HepG2 (cell line): ENCODE data around the gene MCFD2. TPM values are rescaled to one million over a fixed set of nuclear protein-coding genes. Genes with fewer than 3 reads are reported as not detected.
A peak's percentile ranks its signal among the peaks of the same experiment; 100 is the strongest.

Source experiments
- CBX5 ChIP-seq: sonication (generic); formaldehyde crosslinking; IDR thresholded peaks from 2 replicates; pipeline ENCODE4 v1.4.0; 2020; ENCODE audit warnings: missing genetic modification reagents, borderline replicate concordance
- DRAP1 ChIP-seq: IDR thresholded peaks from 2 replicates; pipeline ENCODE4 v1.6.1; 2016; ENCODE audit warnings: missing genetic modification reagents, missing compliant biosample characterization
- EED ChIP-seq: sonication (generic); formaldehyde crosslinking; IDR thresholded peaks from 2 replicates; pipeline ENCODE4 v1.5.0; 2020; ENCODE audit warnings: mild to moderate bottlenecking, missing genetic modification reagents
- ELK4 ChIP-seq: sonication (generic); formaldehyde crosslinking; IDR thresholded peaks from 2 replicates; pipeline ENCODE4 v1.9.0; 2021; ENCODE audit warnings: missing genetic modification reagents, borderline replicate concordance
- EZH2 ChIP-seq: conservative IDR thresholded peaks from 2 replicates; pipeline ENCODE4 v1.6.1; 2012; ENCODE audit warnings: mild to moderate bottlenecking, low read depth, low read length, moderate library complexity
- FIP1L1 ChIP-seq: fragments of 200-400 bp; formaldehyde crosslinking; IDR thresholded peaks from 2 replicates; pipeline ENCODE4 v1.6.1; 2018; ENCODE audit warnings: low read depth, mild to moderate bottlenecking, low read length, moderate library complexity, borderline replicate concordance; ENCODE audit not compliant: insufficient read depth
- FOXM1 ChIP-seq: sonication (generic); formaldehyde crosslinking; IDR thresholded peaks from 2 replicates; pipeline ENCODE4 v1.5.0; 2020; ENCODE audit warnings: missing genetic modification reagents
- IRF1 ChIP-seq: sonication (generic); formaldehyde crosslinking; IDR thresholded peaks from 2 replicates; pipeline ENCODE4 v1.4.0; 2020; ENCODE audit warnings: low read depth, mild to moderate bottlenecking, missing genetic modification reagents
- JUND ChIP-seq: sonication (generic); formaldehyde crosslinking; IDR thresholded peaks from 2 replicates; pipeline ENCODE4 v1.8.0; 2022; ENCODE audit warnings: mild to moderate bottlenecking, missing genetic modification reagents
- MAFK ChIP-seq, 2 experiments: IDR thresholded peaks in 1 of 2; conservative IDR thresholded peaks in 1 of 2; 2 replicates each; pipeline ENCODE4 v1.6.1; 2011; ENCODE audit warnings: improper control_type of control experiment in 2 of 2, low read length in 2 of 2
- PCBP2 ChIP-seq: fragments of 200-400 bp; formaldehyde crosslinking; optimal IDR thresholded peaks from 2 replicates; pipeline ENCODE3; 2018; ENCODE audit warnings: low read length, low read depth; ENCODE audit not compliant: poor library complexity, severe bottlenecking
- PRDM4 ChIP-seq: sonication (generic); formaldehyde crosslinking; IDR thresholded peaks from 2 replicates; pipeline ENCODE4 v1.9.0; 2021; ENCODE audit warnings: missing genetic modification reagents, borderline replicate concordance
- RFX1 ChIP-seq: fragments of 450-650 bp; IDR thresholded peaks from 2 replicates; pipeline ENCODE4 v1.6.1; 2017
- SNRNP70 ChIP-seq: fragments of 200-400 bp; formaldehyde crosslinking; IDR thresholded peaks from 2 replicates; pipeline ENCODE4 v1.6.1; 2017; ENCODE audit warnings: mild to moderate bottlenecking, low read depth, low read length, moderate library complexity
- TGIF2 ChIP-seq: IDR thresholded peaks from 2 replicates; pipeline ENCODE4 v1.6.1; 2016; ENCODE audit warnings: control low read depth, missing compliant biosample characterization
- THYN1 ChIP-seq: sonication (generic); formaldehyde crosslinking; IDR thresholded peaks from 2 replicates; pipeline ENCODE4 v1.8.1; 2023; ENCODE audit warnings: low read depth, mild to moderate bottlenecking, moderate library complexity, missing genetic modification reagents, borderline replicate concordance
- ZKSCAN1 ChIP-seq: fragments of 150-350 bp; IDR thresholded peaks from 2 replicates; pipeline ENCODE4 v1.6.1; 2014; ENCODE audit warnings: low read length
- ZNF136 ChIP-seq: sonication (generic); formaldehyde crosslinking; IDR thresholded peaks from 2 replicates; pipeline ENCODE4 v1.8.1; 2022; ENCODE audit warnings: low read depth, mild to moderate bottlenecking, moderate library complexity, missing genetic modification reagents
- ZNF143 ChIP-seq: sonication (generic); formaldehyde crosslinking; IDR thresholded peaks from 2 replicates; pipeline ENCODE4 v1.4.0; 2020; ENCODE audit warnings: missing genetic modification reagents
- ZNF20 ChIP-seq: sonication (generic); formaldehyde crosslinking; IDR thresholded peaks from 2 replicates; pipeline ENCODE4 v1.4.0; 2020; ENCODE audit warnings: mild to moderate bottlenecking, moderate library complexity, missing genetic modification reagents
- ZNF232 ChIP-seq: sonication (generic); formaldehyde crosslinking; IDR thresholded peaks from 2 replicates; pipeline ENCODE4 v1.4.0; 2020; ENCODE audit warnings: missing genetic modification reagents, borderline replicate concordance
- ZNF274 ChIP-seq: sonication (generic); formaldehyde crosslinking; IDR thresholded peaks from 2 replicates; pipeline ENCODE4 v1.5.1; 2020; ENCODE audit warnings: mild to moderate bottlenecking, missing genetic modification reagents
- ZNF441 ChIP-seq: sonication (generic); formaldehyde crosslinking; IDR thresholded peaks from 2 replicates; pipeline ENCODE4 v1.7.0; 2021; ENCODE audit warnings: missing genetic modification reagents, borderline replicate concordance
- ZNF451 ChIP-seq: sonication (generic); formaldehyde crosslinking; IDR thresholded peaks from 2 replicates; pipeline ENCODE4 v1.5.0; 2020; ENCODE audit warnings: mild to moderate bottlenecking, missing genetic modification reagents
- ZNF530 ChIP-seq: sonication (generic); formaldehyde crosslinking; IDR thresholded peaks from 2 replicates; pipeline ENCODE4 v1.5.0; 2020; ENCODE audit warnings: low read depth, mild to moderate bottlenecking, missing genetic modification reagents
- ZNF614 ChIP-seq: IDR thresholded peaks from 2 replicates; pipeline ENCODE4 v1.6.1; 2018; ENCODE audit warnings: missing biosample characterization, missing genetic modification reagents, inconsistent platforms, borderline replicate concordance
- polyA plus RNA-seq, 8 experiments: library from polyadenylated mRNA; depleted of rRNA in 3 of 8; stranded (reverse) in 7 of 8; unstranded in 1 of 8; fragments of >200 nt; fragmentation: Illumina TruSeq in 4 of 8; extraction: Trizol in 4 of 8; gene quantifications; 2 replicates each; pipeline versions ENCODE4 v1.2.1 to v1.2.3, GENCODE V29; 2011 to 2016; ENCODE audit warnings: low read depth in 4 of 8, missing spikeins in 1 of 8, mixed read lengths in 1 of 8; ENCODE audit not compliant: insufficient read depth in 1 of 8
- total RNA-seq, 5 experiments: library from RNA; depleted of rRNA; stranded (reverse); fragments of >200 nt; fragmentation: Illumina TruSeq; extraction: Trizol; gene quantifications; 2 replicates each; pipeline ENCODE4 v1.2.3, GENCODE V29; 2016; ENCODE audit warnings: low read depth in 1 of 5

MCFD2 gene
- total and polyA plus RNA-seq, 2 of the 13 experiments (the other 11 are each of a cell fraction or from before 2014, with no cell fraction given), result 183 to 232 TPM

GRCh38 chr2:46913471-46914381 is 1.9 kb downstream of the MCFD2 start (continued):
- TF ChIP-seq RFX1 (no peak), ZKSCAN1 (no peak), ZNF232 (no peak), ZNF274 (no peak; the same call in 1 of the 2 replicates), PCBP2 (no peak), DRAP1 (no peak), FIP1L1 (no peak), FOXM1 (no peak), SNRNP70 (no peak), THYN1 (CRISPR knock-in tag) (no peak), ZNF20 (no peak), JUND (no peak), MAFK (conservative IDR thresholded peaks at IDR 0.05 in 1 of 2, IDR thresholded peaks at IDR 0.05 in 1 of 2; ENCODE audit: low read length in 2 of 2) (no peak), ELK4 (CRISPR knock-in tag) (no peak), ZNF441 (no peak), TGIF2 (no peak), ZNF143 (CRISPR knock-in tag) (no peak), PRDM4 (CRISPR knock-in tag) (no peak), ZNF136 (0 out of 2 replicates have a peak, but pooled peaks have one; percentile 43), ZNF530 (no peak), EED (no peak), ZNF614 (no peak), IRF1 (no peak), CBX5 (CRISPR knock-in tag) (no peak), ZNF451 (CRISPR knock-in tag) (0 out of 2 replicates have a peak, but pooled peaks have one; percentile 65), EZH2 (no peak)
